Tibial artery (tissue), 4 donors: ENCODE measurements around the gene NKX3-2.

Experiments used
- DNase-seq, 2 donors: peaks; one replicate each; pipeline ENCODE4 v3.0.0-alpha.2; 2019
- H3K27ac ChIP-seq, 2 donors: fragments of 200-600 bp; sonication (generic) in 1 of 2; 1 replicate in 1 of 2; 2 replicates in 1 of 2; pipeline ENCODE4 v1.5.1; 2018 to 2019; ENCODE audit warnings: mild to moderate bottlenecking in 1 of 2
- H3K27me3 ChIP-seq, 2 donors: fragments of 200-600 bp; sonication (generic) in 1 of 2; one replicate each; pipeline versions ENCODE4 v1.5.1 to v1.6.0; 2016 to 2019
- H3K36me3 ChIP-seq, 3 donors: fragments of 200-600 bp; sonication (generic) in 2 of 3; one replicate each; pipeline ENCODE4 v1.5.1; 2016 to 2019; ENCODE audit warnings: mild to moderate bottlenecking in 2 of 3
- H3K4me1 ChIP-seq, 4 donors: fragments of 200-600 bp; sonication (generic) in 2 of 4; 1 replicate in 3 of 4; 2 replicates in 1 of 4; pipeline ENCODE4 v1.5.1; 2016 to 2019
- H3K4me3 ChIP-seq, 2 donors: fragments of 200-600 bp; sonication (generic) in 1 of 2; 1 replicate in 1 of 2; 2 replicates in 1 of 2; pipeline ENCODE4 v1.5.1; 2018 to 2019; ENCODE audit warnings: mild to moderate bottlenecking in 2 of 2
- H3K9me3 ChIP-seq, 3 donors: fragments of 200-600 bp; sonication (generic) in 1 of 3; one replicate each; pipeline ENCODE4 v1.5.1; 2016 to 2019
- CTCF ChIP-seq, 2 experiments: fragments of 200-600 bp in 1 of 2; fragments of 450-650 bp in 1 of 2; IDR thresholded peaks; one replicate each; pipeline ENCODE4 v1.5.1; 2017 to 2019; ENCODE audit warnings: antibody characterized with exemption in 2 of 2, mild to moderate bottlenecking in 1 of 2, moderate library complexity in 1 of 2
- intact Hi-C: fragments of 100-400 bp; cut with DNase I; formaldehyde crosslinking; loops from one replicate; pipeline ENCODE4 v1.15.0; 2023; ENCODE audit warnings: low total_unique reads

Gene NKX3-2

GRCh38 chr4:13534344-13535063, 9.8 kb downstream of the NKX3-2 start:
- intact Hi-C loops: no loop called here
- H3K27me3 ChIP-seq: peaks cover 0 to 98% of the 10 kb centered on the region in 2 donors
- no peak overlapping the region for H3K4me3 ChIP-seq
- peaks cover 0 to 8% (median 3%) of the 10 kb centered on the region in 4 donors for H3K4me1 ChIP-seq
- no peak overlapping the region for H3K27ac ChIP-seq
- TF ChIP-seq CTCF (IDR thresholded peaks at IDR 0.05): no peak
- H3K9me3 ChIP-seq: no peaks in the 10 kb centered on the region
- no peaks in the 10 kb centered on the region for H3K36me3 ChIP-seq
- DNase-seq: no peak

- intact Hi-C loops: no loop called here
- Histone ChIP-seq H3K36me3 (no peaks in the 10 kb centered on the region), H3K27ac (no peak overlapping the region), H3K4me3 (no peak overlapping the region), H3K27me3 (peaks cover 6 to 98% of the 10 kb centered on the region in 2 donors), H3K9me3 (no peaks in the 10 kb centered on the region), H3K4me1 (peaks cover 0 to 10% (median 4%) of the 10 kb centered on the region in 4 donors)
- no peak for TF ChIP-seq CTCF (IDR thresholded peaks at IDR 0.05)
- DNase-seq: no peak
Measured at GRCh38 chr4:13533670-13534343, 10.5 kb downstream of the NKX3-2 start.

- intact Hi-C loops: no loop called here
- Histone ChIP-seq H3K4me3 (no peak overlapping the region), H3K36me3 (no peaks in the 10 kb centered on the region), H3K27me3 (peaks cover 6 to 98% of the 10 kb centered on the region in 2 donors), H3K27ac (no peak overlapping the region), H3K4me1 (peaks cover 0 to 23% (median 16%) of the 10 kb centered on the region in 4 donors), H3K9me3 (no peaks in the 10 kb centered on the region)
- no peak for TF ChIP-seq CTCF (IDR thresholded peaks at IDR 0.05)
- no peak for DNase-seq
Measured at GRCh38 chr4:13531625-13531998, 12.7 kb downstream of the NKX3-2 start.

GRCh38 chr4:13530823-13531624, 13.3 kb downstream of the NKX3-2 start:
- Histone ChIP-seq H3K36me3 (no peaks in the 10 kb centered on the region), H3K4me1 (peaks cover 0 to 23% (median 16%) of the 10 kb centered on the region in 4 donors), H3K27ac (no peak overlapping the region), H3K27me3 (peaks cover 6 to 98% of the 10 kb centered on the region in 2 donors), H3K4me3 (no peak overlapping the region), H3K9me3 (no peaks in the 10 kb centered on the region)
- no peak for TF ChIP-seq CTCF (IDR thresholded peaks at IDR 0.05)
- DNase-seq: no peak
- intact Hi-C loops: no loop called here

- Histone ChIP-seq H3K36me3 (no peaks in the 10 kb centered on the region), H3K4me3 (no peak overlapping the region), H3K27ac (no peak overlapping the region), H3K9me3 (peaks cover 0 to 10% (median 8%) of the 10 kb centered on the region in 3 donors), H3K27me3 (peaks cover 6 to 98% of the 10 kb centered on the region in 2 donors), H3K4me1 (peaks cover 0 to 20% (median 16%) of the 10 kb centered on the region in 4 donors)
- no peak for DNase-seq
- TF ChIP-seq CTCF (IDR thresholded peaks at IDR 0.05): no peak
- intact Hi-C loops: no loop called here
Measured at GRCh38 chr4:13529128-13529919, 15.0 kb downstream of the NKX3-2 start.
